ENCODE measurements around the gene USP43.

The USP43 gene

GRCh38 chr17:9766970-9767369 is 121.7 kb downstream of the USP43 start:
- ATAC-seq (ENCODE audit: insufficient read depth, low read depth): no peak
- H2AFZ ChIP-seq (ENCODE audit: low read depth, low read length): no peak overlapping the region
- TF ChIP-seq EZH2 (IDR thresholded peaks at IDR 0.05; ENCODE audit: borderline replicate concordance, low read depth, low read length, severe bottlenecking) (no peak), CTCF (IDR thresholded peaks at IDR 0.05; ENCODE audit: borderline replicate concordance, extremely low read depth, low read length, poor library complexity, severe bottlenecking) (no peak)
- H3K36me3 ChIP-seq (ENCODE audit: insufficient read depth, low read length): no peaks in the 10 kb centered on the region
- H3K4me3 ChIP-seq (ENCODE audit: low read depth in 1 of 2, low read length in 2 of 2): no peak overlapping the region
- no peak overlapping the region for H3K9ac ChIP-seq (ENCODE audit: low read depth, low read length)
- H3K9me3 ChIP-seq (ENCODE audit: insufficient read depth, low read length, severe bottlenecking): no peaks in the 10 kb centered on the region
- H3K79me2 ChIP-seq (ENCODE audit: insufficient read depth, low read length): no peaks in the 10 kb centered on the region
- H3K27me3 ChIP-seq (ENCODE audit: insufficient read depth, low read length, poor library complexity): peaks cover 7% of the 10 kb centered on the region
- H3K4me1 ChIP-seq (ENCODE audit: insufficient read depth, low read length): no peaks in the 10 kb centered on the region
- no peak overlapping the region for H3K4me2 ChIP-seq (ENCODE audit: insufficient read depth, low read length)
- H4K20me1 ChIP-seq (ENCODE audit: insufficient read depth, low read length): 0 out of 2 replicates have a peak, but pooled peaks cover 4% of the 10 kb centered on the region
- H3K27ac ChIP-seq (ENCODE audit: low read length): no peak overlapping the region
- no peak for DNase-seq

GRCh38 chr17:9767432-9767991 is 122.2 kb downstream of the USP43 start:
- no peak for ATAC-seq (ENCODE audit: insufficient read depth, low read depth)
- H3K27ac ChIP-seq (ENCODE audit: low read length): no peak overlapping the region

GRCh38 chr17:9768381-9768934 is 123.1 kb downstream of the USP43 start:
- Histone ChIP-seq H3K79me2 (ENCODE audit: insufficient read depth, low read length) (no peaks in the 10 kb centered on the region), H4K20me1 (ENCODE audit: insufficient read depth, low read length) (0 out of 2 replicates have a peak, but pooled peaks cover 4% of the 10 kb centered on the region), H3K4me3 (ENCODE audit: low read depth in 1 of 2, low read length in 2 of 2) (no peak overlapping the region), H3K4me1 (ENCODE audit: insufficient read depth, low read length) (no peaks in the 10 kb centered on the region), H3K27ac (ENCODE audit: low read length) (no peak overlapping the region), H2AFZ (ENCODE audit: low read depth, low read length) (no peak overlapping the region), H3K27me3 (ENCODE audit: insufficient read depth, low read length, poor library complexity) (peaks cover 7% of the 10 kb centered on the region), H3K36me3 (ENCODE audit: insufficient read depth, low read length) (no peaks in the 10 kb centered on the region), H3K4me2 (ENCODE audit: insufficient read depth, low read length) (no peak overlapping the region), H3K9me3 (ENCODE audit: insufficient read depth, low read length, severe bottlenecking) (no peaks in the 10 kb centered on the region), H3K9ac (ENCODE audit: low read depth, low read length) (no peak overlapping the region)
- TF ChIP-seq CTCF (IDR thresholded peaks at IDR 0.05; ENCODE audit: borderline replicate concordance, extremely low read depth, low read length, poor library complexity, severe bottlenecking) (peak; percentile 43), EZH2 (IDR thresholded peaks at IDR 0.05; ENCODE audit: borderline replicate concordance, low read depth, low read length, severe bottlenecking) (no peak)
- no peak for ATAC-seq (ENCODE audit: insufficient read depth, low read depth)
- DNase-seq: no peak

More at GRCh38 chr17:9767432-9767991, 122.2 kb downstream of the USP43 start:
- H4K20me1 ChIP-seq (ENCODE audit: insufficient read depth, low read length): 0 out of 2 replicates have a peak, but pooled peaks cover 4% of the 10 kb centered on the region
- peak; percentile 10 for DNase-seq
- no peak overlapping the region for H2AFZ ChIP-seq (ENCODE audit: low read depth, low read length)
- no peaks in the 10 kb centered on the region for H3K9me3 ChIP-seq (ENCODE audit: insufficient read depth, low read length, severe bottlenecking)
- no peak overlapping the region for H3K4me3 ChIP-seq (ENCODE audit: low read depth in 1 of 2, low read length in 2 of 2)
- no peak overlapping the region for H3K4me2 ChIP-seq (ENCODE audit: insufficient read depth, low read length)
- TF ChIP-seq EZH2 (IDR thresholded peaks at IDR 0.05; ENCODE audit: borderline replicate concordance, low read depth, low read length, severe bottlenecking) (no peak), CTCF (IDR thresholded peaks at IDR 0.05; ENCODE audit: borderline replicate concordance, extremely low read depth, low read length, poor library complexity, severe bottlenecking) (no peak)
- no peaks in the 10 kb centered on the region for H3K79me2 ChIP-seq (ENCODE audit: insufficient read depth, low read length)
- no peak overlapping the region for H3K9ac ChIP-seq (ENCODE audit: low read depth, low read length)
- no peaks in the 10 kb centered on the region for H3K36me3 ChIP-seq (ENCODE audit: insufficient read depth, low read length)
- H3K4me1 ChIP-seq (ENCODE audit: insufficient read depth, low read length): no peaks in the 10 kb centered on the region
- peaks cover 7% of the 10 kb centered on the region for H3K27me3 ChIP-seq (ENCODE audit: insufficient read depth, low read length, poor library complexity)
